Uterus (tissue), 4 donors: ENCODE measurements around the gene PLB1. TPM values are rescaled to one million over a fixed set of nuclear protein-coding genes. Genes with fewer than 3 reads are reported as not detected.

Source experiments
- DNase-seq, 2 donors: peaks; one replicate each; pipeline ENCODE4 v3.0.0-alpha.2; 2019 to 2020
- H3K27ac ChIP-seq, 2 donors: fragments of 200-600 bp; sonication (generic); 1 replicate in 1 of 2; 2 replicates in 1 of 2; pipeline ENCODE4 v1.5.1; 2016 to 2018
- H3K27me3 ChIP-seq, 2 donors: fragments of 200-600 bp; sonication (generic); one replicate each; pipeline ENCODE4 v1.5.1; 2018 to 2019; ENCODE audit warnings: control low read depth in 1 of 2
- H3K36me3 ChIP-seq, 2 donors: fragments of 200-600 bp; sonication (generic); one replicate each; pipeline ENCODE4 v1.5.1; 2019; ENCODE audit warnings: control low read depth in 1 of 2
- H3K4me1 ChIP-seq, 2 donors: fragments of 200-600 bp; sonication (generic); one replicate each; pipeline ENCODE4 v1.5.1; 2018 to 2019; ENCODE audit warnings: control low read depth in 1 of 2
- H3K4me3 ChIP-seq, 2 donors: fragments of 200-600 bp; sonication (generic); 1 replicate in 1 of 2; 2 replicates in 1 of 2; pipeline ENCODE4 v1.5.1; 2018 to 2019; ENCODE audit warnings: mild to moderate bottlenecking in 1 of 2
- H3K9me3 ChIP-seq, 2 donors: fragments of 200-600 bp; sonication (generic); one replicate each; pipeline ENCODE4 v1.5.1; 2019; ENCODE audit warnings: control low read depth in 1 of 2
- POLR2A ChIP-seq, 2 donors: fragments of 450-650 bp; IDR thresholded peaks; one replicate each; pipeline ENCODE4 v1.6.1; 2016; ENCODE audit warnings: antibody characterized with exemption in 2 of 2, mild to moderate bottlenecking in 1 of 2, moderate library complexity in 1 of 2
- intact Hi-C: fragments of 100-400 bp; cut with DNase I; formaldehyde crosslinking; loops from one replicate; pipeline ENCODE4 v1.15.1; 2023; ENCODE audit warnings: low total_unique reads
- total RNA-seq, 4 donors: library from RNA; depleted of rRNA in 3 of 4; stranded (reverse); fragments of >200 nt in 3 of 4; gene quantifications; one replicate each; pipeline versions ENCODE4 v1.1.0 to v1.2.4, GENCODE V29; 2014 to 2023
- TF ChIP-seq, protein P1 (sequence below), 4 experiments: fragments of 200-600 bp in 2 of 4; fragments of 450-650 bp in 2 of 4; sonication (generic) in 2 of 4; IDR thresholded peaks; one replicate each; pipeline ENCODE4 v1.5.1; 2016 to 2019; ENCODE audit warnings: antibody characterized with exemption in 4 of 4, mild to moderate bottlenecking in 2 of 4, moderate library complexity in 1 of 4
- donor health status: DM: yes; HTN: yes; CAD: no.

PLB1 gene
- 10 to 100 TPM in 1 of 4 donors, 1 to 10 TPM in 3; 2.9 to 12.4 (median 5.2) TPM for total RNA-seq

DNA sequence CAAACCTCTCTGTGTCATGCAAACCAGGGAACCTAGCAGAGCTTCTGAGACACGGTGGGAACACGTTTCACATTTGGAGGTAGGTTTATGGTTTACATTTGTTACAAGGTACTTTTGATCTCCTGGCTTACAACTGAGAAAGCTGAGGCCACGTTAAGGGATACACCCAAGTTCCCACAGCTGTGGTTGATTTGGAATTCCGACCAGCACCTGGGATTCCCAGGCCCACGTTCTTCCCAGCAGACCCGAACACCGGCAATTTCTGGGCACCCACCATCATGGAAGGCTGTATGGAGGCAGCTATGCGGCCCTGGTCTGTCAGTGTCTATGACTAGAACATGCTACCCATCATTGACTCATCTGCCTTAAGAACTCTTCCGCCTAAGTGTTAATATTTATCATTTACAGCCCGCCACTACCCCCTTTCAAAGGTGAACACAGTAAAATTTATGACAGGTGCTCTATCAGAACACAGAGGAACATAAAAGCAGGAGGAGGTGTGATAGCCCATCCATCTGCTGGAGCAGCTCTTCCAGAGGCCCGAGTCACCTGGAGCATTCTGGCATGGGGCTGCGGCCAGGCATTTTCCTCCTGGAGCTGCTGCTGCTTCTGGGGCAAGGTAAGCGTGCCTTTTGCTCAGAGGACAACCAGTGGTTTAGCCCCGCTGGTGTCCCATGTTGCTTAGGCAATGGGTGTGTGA lies at the start of gene PLB1:
Gene PLB1 (plus strand): TSS at position 510 of the 700 bp plus-strand sequence. CDS start 55 bp downstream, at position 565.
- Histone ChIP-seq H3K27ac (no peak within 1 kb of the TSS), H3K4me1 (no peaks in the 10 kb centered on the region), H3K36me3 (no peaks in the 10 kb centered on the region), H3K4me3 (no peak within 1 kb of the TSS), H3K9me3 (no peaks in the 10 kb centered on the region), H3K27me3 (no peaks in the 10 kb centered on the region)
- no peak for TF ChIP-seq POLR2A (IDR thresholded peaks at IDR 0.05)
- TF ChIP-seq, protein P1, sequence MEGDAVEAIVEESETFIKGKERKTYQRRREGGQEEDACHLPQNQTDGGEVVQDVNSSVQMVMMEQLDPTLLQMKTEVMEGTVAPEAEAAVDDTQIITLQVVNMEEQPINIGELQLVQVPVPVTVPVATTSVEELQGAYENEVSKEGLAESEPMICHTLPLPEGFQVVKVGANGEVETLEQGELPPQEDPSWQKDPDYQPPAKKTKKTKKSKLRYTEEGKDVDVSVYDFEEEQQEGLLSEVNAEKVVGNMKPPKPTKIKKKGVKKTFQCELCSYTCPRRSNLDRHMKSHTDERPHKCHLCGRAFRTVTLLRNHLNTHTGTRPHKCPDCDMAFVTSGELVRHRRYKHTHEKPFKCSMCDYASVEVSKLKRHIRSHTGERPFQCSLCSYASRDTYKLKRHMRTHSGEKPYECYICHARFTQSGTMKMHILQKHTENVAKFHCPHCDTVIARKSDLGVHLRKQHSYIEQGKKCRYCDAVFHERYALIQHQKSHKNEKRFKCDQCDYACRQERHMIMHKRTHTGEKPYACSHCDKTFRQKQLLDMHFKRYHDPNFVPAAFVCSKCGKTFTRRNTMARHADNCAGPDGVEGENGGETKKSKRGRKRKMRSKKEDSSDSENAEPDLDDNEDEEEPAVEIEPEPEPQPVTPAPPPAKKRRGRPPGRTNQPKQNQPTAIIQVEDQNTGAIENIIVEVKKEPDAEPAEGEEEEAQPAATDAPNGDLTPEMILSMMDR (IDR thresholded peaks at IDR 0.05), result no peak
- DNase-seq, result no peak
- intact Hi-C loops, result no loop called here

- Histone ChIP-seq H3K27ac (no peak overlapping the region), H3K36me3 (no peaks in the 10 kb centered on the region), H3K9me3 (no peaks in the 10 kb centered on the region), H3K4me3 (no peak overlapping the region), H3K27me3 (no peaks in the 10 kb centered on the region), H3K4me1 (no peaks in the 10 kb centered on the region)
- DNase-seq, result no peak
- intact Hi-C loops, result no loop called here
- no peak for TF ChIP-seq POLR2A (IDR thresholded peaks at IDR 0.05)
- TF ChIP-seq, protein P1 (IDR thresholded peaks at IDR 0.05), result no peak
These were observed 49.3 kb upstream of the PLB1 start for GRCh38 chr2:28446531-28446930.

DNA sequence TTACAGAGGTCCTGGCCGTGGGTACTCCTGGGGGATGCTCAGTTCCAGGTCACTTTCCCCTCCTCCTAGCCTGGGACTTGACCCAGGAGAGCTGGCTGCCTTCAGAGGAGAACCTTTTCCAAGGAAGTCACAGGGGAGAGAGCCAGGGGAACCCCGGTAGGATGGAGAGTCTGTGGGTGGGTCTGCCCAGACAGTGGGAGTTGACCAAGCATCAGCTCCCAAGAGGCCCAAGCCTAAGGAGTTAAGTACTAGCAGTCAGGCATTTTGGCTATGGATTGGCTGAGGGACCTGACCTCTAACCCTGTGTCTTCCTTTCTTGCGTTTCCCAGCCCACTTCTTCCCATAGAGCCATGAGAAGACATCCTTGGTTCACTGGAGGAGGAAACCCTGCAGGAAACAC lies 48.8 kb upstream of the PLB1 start:
- no peak overlapping the region for H3K27ac ChIP-seq
- TF ChIP-seq, protein P1 (IDR thresholded peaks at IDR 0.05), result no peak
- TF ChIP-seq POLR2A (IDR thresholded peaks at IDR 0.05), result no peak
- intact Hi-C loops, result no loop called here
- H3K9me3 ChIP-seq, result no peaks in the 10 kb centered on the region
- DNase-seq, result no peak
- no peaks in the 10 kb centered on the region for H3K36me3 ChIP-seq
- no peaks in the 10 kb centered on the region for H3K4me1 ChIP-seq
- H3K4me3 ChIP-seq, result no peak overlapping the region
- no peaks in the 10 kb centered on the region for H3K27me3 ChIP-seq

DNA sequence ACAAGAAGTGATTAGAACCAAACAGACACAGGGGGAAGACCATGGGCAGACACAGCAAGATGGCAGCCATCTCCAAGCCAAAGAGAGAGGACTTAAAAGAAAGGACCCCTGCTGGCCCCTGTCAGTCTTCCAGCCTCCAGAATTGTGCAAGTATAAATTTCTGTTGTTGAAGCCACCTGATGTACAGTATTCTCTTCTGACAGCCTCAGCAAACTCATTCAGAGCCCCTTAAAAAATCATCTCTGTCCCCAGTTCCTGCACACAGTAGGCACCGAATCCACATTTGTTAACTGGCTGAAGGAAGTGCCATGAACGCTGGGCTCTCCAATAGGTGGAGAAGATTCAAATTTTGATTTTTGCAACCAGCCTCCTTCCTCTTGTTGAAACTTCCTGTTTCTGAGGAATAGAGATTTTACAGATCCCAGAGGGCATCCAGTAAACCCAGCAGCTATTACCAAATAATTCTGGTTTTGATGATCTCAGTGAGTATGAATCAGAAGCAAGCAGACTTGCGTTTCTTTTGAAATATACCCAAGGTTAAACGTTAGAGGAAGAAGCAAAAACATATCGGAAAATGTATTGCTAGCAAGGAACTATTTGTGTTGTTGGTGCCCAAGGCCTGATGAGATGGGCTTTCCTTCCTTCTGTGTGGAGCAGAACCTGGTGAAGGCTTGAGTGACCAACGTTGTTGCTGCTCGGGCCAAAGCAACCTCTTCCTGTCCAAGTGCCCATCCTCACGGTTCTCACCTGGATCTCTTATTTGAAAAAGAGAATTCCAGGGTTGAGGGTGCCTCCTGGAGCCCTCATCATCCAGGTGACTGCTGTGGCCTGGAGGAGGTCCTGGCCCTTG lies 47.7 kb upstream of the PLB1 start:
- intact Hi-C loops, result no loop called here
- H3K36me3 ChIP-seq, result no peaks in the 10 kb centered on the region
- no peaks in the 10 kb centered on the region for H3K9me3 ChIP-seq
- no peak for DNase-seq
- no peaks in the 10 kb centered on the region for H3K4me1 ChIP-seq
- TF ChIP-seq, protein P1 (IDR thresholded peaks at IDR 0.05), result no peak
- TF ChIP-seq POLR2A (IDR thresholded peaks at IDR 0.05), result no peak
- no peak overlapping the region for H3K27ac ChIP-seq
- H3K4me3 ChIP-seq, result no peak overlapping the region
- no peaks in the 10 kb centered on the region for H3K27me3 ChIP-seq

- Histone ChIP-seq H3K36me3 (no peaks in the 10 kb centered on the region), H3K27me3 (no peaks in the 10 kb centered on the region), H3K4me1 (no peaks in the 10 kb centered on the region), H3K9me3 (no peaks in the 10 kb centered on the region), H3K27ac (no peak overlapping the region), H3K4me3 (no peak overlapping the region)
- DNase-seq, result no peak
- no peak for TF ChIP-seq POLR2A (IDR thresholded peaks at IDR 0.05)
- TF ChIP-seq, protein P1 (IDR thresholded peaks at IDR 0.05), result no peak
- intact Hi-C loops, result no loop called here
These were observed 47.1 kb upstream of the PLB1 start for GRCh38 chr2:28448793-28449100.
